A549 treated with RU486 at 1 μM for 4 hours (cell line): ENCODE results near the gene SLC16A14. TPM values are rescaled to one million over a fixed set of nuclear protein-coding genes. Genes with fewer than 3 reads are reported as not detected.

Experiments
- total RNA-seq: library from RNA; stranded (reverse); fragments of 200-300 nt; extraction: Qiagen RNA extraction; gene quantifications from 5 replicates; pipeline ENCODE4 v1.2.3, GENCODE V29; 2022; ENCODE audit warnings: low read depth

The SLC16A14 gene, protein sequence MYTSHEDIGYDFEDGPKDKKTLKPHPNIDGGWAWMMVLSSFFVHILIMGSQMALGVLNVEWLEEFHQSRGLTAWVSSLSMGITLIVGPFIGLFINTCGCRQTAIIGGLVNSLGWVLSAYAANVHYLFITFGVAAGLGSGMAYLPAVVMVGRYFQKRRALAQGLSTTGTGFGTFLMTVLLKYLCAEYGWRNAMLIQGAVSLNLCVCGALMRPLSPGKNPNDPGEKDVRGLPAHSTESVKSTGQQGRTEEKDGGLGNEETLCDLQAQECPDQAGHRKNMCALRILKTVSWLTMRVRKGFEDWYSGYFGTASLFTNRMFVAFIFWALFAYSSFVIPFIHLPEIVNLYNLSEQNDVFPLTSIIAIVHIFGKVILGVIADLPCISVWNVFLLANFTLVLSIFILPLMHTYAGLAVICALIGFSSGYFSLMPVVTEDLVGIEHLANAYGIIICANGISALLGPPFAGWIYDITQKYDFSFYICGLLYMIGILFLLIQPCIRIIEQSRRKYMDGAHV
- total RNA-seq = 0.87 to 1.7 TPM (median 1.1 TPM) in 5 replicates

DNA sequence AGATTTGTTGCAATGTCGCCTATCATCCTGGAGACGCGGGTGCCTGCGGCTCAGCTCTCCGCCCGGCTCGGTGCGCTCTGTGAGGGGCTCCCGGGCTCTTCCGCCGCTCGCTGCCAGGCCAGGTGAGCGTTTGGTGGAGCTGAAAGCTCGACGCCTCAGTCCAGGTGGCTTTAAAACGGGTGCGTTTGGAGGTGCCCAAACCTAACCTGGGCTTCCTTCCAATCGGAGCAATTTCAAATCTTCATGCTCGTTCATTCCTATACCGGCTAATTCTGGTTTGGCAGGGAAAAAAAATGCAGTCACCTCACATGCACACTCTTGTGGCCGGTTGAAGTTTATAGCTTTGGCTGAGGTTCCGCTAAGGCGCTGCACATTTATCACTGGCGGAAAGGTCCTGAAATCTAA is at the start of gene SLC16A14:
TSS of gene SLC16A14 (minus strand) at position 274 of the 405 bp plus-strand sequence. CDS start 9,572 bp downstream, outside the sequence.

Other genes starting within 250 kb of the SLC16A14 start
- gene TRIP12, start 146.9 kb downstream of the SLC16A14 start, total RNA-seq = 87.1 to 126 TPM (median 89.4 TPM) in 5 replicates
- gene FBXO36, start 146.4 kb downstream of the SLC16A14 start, total RNA-seq = 0.93 to 1.8 TPM (median 1.2 TPM) in 5 replicates
- 6.2 to 8.0 TPM (median 6.7 TPM) in 5 replicates for gene SP110, start 151.1 kb upstream of the SLC16A14 start, total RNA-seq
- gene SP140, start 156.8 kb upstream of the SLC16A14 start, total RNA-seq = 0.08 to 0.39 TPM in 2 of 5 replicates, not detected in the others